Transverse colon (tissue), 3 donors: Measurements from ENCODE around the gene MEIS2.

ENCODE experiments used
- EP300 ChIP-seq: sonication (generic); formaldehyde crosslinking; IDR thresholded peaks from one replicate; pipeline ENCODE4 v1.6.1; 2017; ENCODE audit warnings: antibody characterized with exemption, low read depth
- POLR2A ChIP-seq: fragments of 450-650 bp; IDR thresholded peaks from one replicate; pipeline ENCODE4 v1.6.1; 2016; ENCODE audit warnings: antibody characterized with exemption, mild to moderate bottlenecking, moderate library complexity
- TF ChIP-seq, protein P1 (sequence below), 5 experiments: fragments of 200-600 bp in 3 of 5; fragments of 450-650 bp in 2 of 5; sonication (generic) in 3 of 5; IDR thresholded peaks; 1 replicate in 2 of 5; 2 replicates in 3 of 5; pipeline ENCODE4 v1.5.1; 2016 to 2017; ENCODE audit warnings: antibody characterized with exemption in 5 of 5, inconsistent platforms in 3 of 5, mild to moderate bottlenecking in 2 of 5, moderate library complexity in 1 of 5

DNA sequence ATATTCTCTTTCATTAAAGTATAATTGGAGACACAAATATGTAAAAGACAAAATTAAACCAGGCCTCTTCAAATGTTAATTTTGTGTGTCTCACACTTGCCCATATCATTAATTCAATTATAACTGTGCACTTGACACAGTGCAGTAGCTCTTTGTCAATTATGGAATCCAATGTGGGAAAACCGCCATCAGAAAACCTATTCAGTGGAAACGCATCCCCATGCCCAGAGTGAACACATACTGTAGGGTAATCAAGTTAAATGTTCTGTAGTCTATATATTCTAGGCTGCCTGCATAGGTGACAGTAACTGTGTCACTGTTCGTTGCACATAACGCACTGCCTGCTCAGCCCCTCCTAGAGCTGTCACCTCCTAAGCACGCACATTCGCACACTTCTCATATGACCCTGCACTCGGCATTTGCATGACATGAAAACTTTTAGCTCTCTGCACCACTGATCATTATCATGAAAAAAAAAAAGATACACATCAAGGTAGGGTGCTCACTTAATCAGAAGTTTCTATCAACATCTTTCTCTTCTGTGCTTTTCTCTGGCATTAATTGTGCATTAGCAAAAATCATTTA lies 63.2 kb downstream of the MEIS2 start:
- TF ChIP-seq POLR2A, result no peak
- TF ChIP-seq, protein P1, sequence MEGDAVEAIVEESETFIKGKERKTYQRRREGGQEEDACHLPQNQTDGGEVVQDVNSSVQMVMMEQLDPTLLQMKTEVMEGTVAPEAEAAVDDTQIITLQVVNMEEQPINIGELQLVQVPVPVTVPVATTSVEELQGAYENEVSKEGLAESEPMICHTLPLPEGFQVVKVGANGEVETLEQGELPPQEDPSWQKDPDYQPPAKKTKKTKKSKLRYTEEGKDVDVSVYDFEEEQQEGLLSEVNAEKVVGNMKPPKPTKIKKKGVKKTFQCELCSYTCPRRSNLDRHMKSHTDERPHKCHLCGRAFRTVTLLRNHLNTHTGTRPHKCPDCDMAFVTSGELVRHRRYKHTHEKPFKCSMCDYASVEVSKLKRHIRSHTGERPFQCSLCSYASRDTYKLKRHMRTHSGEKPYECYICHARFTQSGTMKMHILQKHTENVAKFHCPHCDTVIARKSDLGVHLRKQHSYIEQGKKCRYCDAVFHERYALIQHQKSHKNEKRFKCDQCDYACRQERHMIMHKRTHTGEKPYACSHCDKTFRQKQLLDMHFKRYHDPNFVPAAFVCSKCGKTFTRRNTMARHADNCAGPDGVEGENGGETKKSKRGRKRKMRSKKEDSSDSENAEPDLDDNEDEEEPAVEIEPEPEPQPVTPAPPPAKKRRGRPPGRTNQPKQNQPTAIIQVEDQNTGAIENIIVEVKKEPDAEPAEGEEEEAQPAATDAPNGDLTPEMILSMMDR (IDR thresholded peaks at IDR 0.05), result no peak
- no peak for TF ChIP-seq EP300
